ENCODE results near the gene GBF1. TPM values are rescaled to one million over a fixed set of nuclear protein-coding genes. Genes with fewer than 3 reads are reported as not detected.

The GBF1 gene
- total and polyA plus RNA-seq, 10 of the 15 experiments (the other 5 are each of a cell fraction or from before 2014, with no cell fraction given) = 0.82 to 42.0 (median 21.8) TPM

- DNase-seq (ENCODE audit: low read depth, low spot score) (peak; percentile 56), FAIRE-seq (peak; percentile 38), ATAC-seq (peak; percentile 66)
- SMC1A ChIA-PET (ENCODE audit: uncharacterized antibody, unreplicated experiment) = interaction anchor here (0.5 to 3.5 kb wide), 9 partner anchors 18 to 184 kb away, joined by 3 to 15 read pairs (median 3); partner anchors contain the start of gene FBXL15
- H3K4me1 ChIP-seq (ENCODE audit: control insufficient read depth, insufficient read depth, low read length) = peaks cover 20% of the 10 kb centered on the region
- WGBS (ENCODE audit: insufficient coverage, insufficient replicate concordance, low lambda C conversion rate, missing lambda C conversion rate) = 5% methylated on average over 71 of the region's 72 CpGs
- RAD21 ChIA-PET (ENCODE audit: unreplicated experiment) = interaction anchor here (0.7 to 5.8 kb wide), 11 partner anchors 11 to 230 kb away, joined by 3 to 33 read pairs (median 4); partner anchors contain the start of gene FBXL15
- H3K9ac ChIP-seq (ENCODE audit: control insufficient read depth, insufficient read depth, low read length) = peak overlapping the region; percentile 70; the same call in 1 of the 2 replicates
- H3K4me2 ChIP-seq (ENCODE audit: control insufficient read depth, insufficient read depth) = peak overlapping the region; percentile 90
- CTCF ChIA-PET = interaction anchor here (0.6 to 12.1 kb wide), 28 partner anchors 9 to 251 kb away, joined by 3 to 90 read pairs (median 4); partner anchors contain the start of genes C10orf95, CUEDC2, FBXL15 and NOLC1
- H3K9me3 ChIP-seq (replicated peaks; ENCODE audit: control insufficient read depth, insufficient read depth, low read length) = no peaks in the 10 kb centered on the region; the same call in 2 of the 3 replicates
- BruUV-seq (replicated peaks) = no TSS peak
- H2AFZ ChIP-seq (ENCODE audit: control insufficient read depth, low read depth, low read length) = peak overlapping the region; percentile 44; the same call in 1 of the 2 replicates
- peak overlapping the region; percentile 67 for H3K4me3 ChIP-seq
- intact Hi-C loops (cut with micrococcal nuclease; ENCODE audit: unreplicated experiment) = loop anchor here (2.0 to 10.0 kb wide), 2 partner anchors 169 to 245 kb away; partner anchors contain the start of gene TRIM8
- in situ Hi-C loops (cut with MboI) = no loop called here
- H3K36me3 ChIP-seq (ENCODE audit: control insufficient read depth in 2 of 2, insufficient read depth in 2 of 2, low read length in 1 of 2) = peaks cover 20 to 41% of the 10 kb centered on the region in 2 experiments
- H3K27me3 ChIP-seq (replicated peaks in 1 of 2; ENCODE audit: control insufficient read depth in 2 of 2, insufficient read depth in 2 of 2, low read length in 1 of 2) = no peaks in the 10 kb centered on the region
- peak overlapping the region; percentile 37 for H3K27ac ChIP-seq (ENCODE audit: control insufficient read depth, insufficient read depth)
- peaks cover 55% of the 10 kb centered on the region for H3K79me2 ChIP-seq (ENCODE audit: control insufficient read depth, insufficient read depth, low read length)
- H4K20me1 ChIP-seq (ENCODE audit: control insufficient read depth, insufficient read depth) = peaks cover 4% of the 10 kb centered on the region; the same call in 1 of the 2 replicates
- POLR2A ChIA-PET = interaction anchor here (0.5 to 1.5 kb wide), 9 partner anchors 14 to 283 kb away, joined by 3 to 6 read pairs (median 3); partner anchors contain the start of genes FBXL15 and NOLC1
- peak; percentile 32 for TF ChIP-seq E2F8 (IDR thresholded peaks at IDR 0.05; ENCODE audit: low read depth, partially characterized antibody)
- peak; percentile 30; the same call in 1 of the 2 replicates for TF ChIP-seq NR2C1 (IDR thresholded peaks at IDR 0.05)
- TF ChIP-seq RELA (IDR thresholded peaks at IDR 0.05; ENCODE audit: borderline replicate concordance, partially characterized antibody) = peak; percentile 53
- TF ChIP-seq BCLAF1 (IDR thresholded peaks at IDR 0.05) = no peak
- peak; percentile 55; the same call in 1 of the 2 replicates for TF ChIP-seq MYB (IDR thresholded peaks at IDR 0.05; ENCODE audit: borderline replicate concordance, low read depth, low read length)
- TF ChIP-seq SIX5 (IDR thresholded peaks at IDR 0.05; ENCODE audit: low read depth, low read length, severe bottlenecking) = no peak
- no peak for TF ChIP-seq IRF5 (IDR thresholded peaks at IDR 0.05; ENCODE audit: borderline replicate concordance)
- no peak for TF ChIP-seq NFIC (IDR thresholded peaks at IDR 0.05; ENCODE audit: low read depth, low read length)
- no peak for TF ChIP-seq WRNIP1 (IDR thresholded peaks at IDR 0.05; ENCODE audit: borderline replicate concordance, low read depth, low read length)
- TF ChIP-seq ASH2L (IDR thresholded peaks at IDR 0.05; ENCODE audit: borderline replicate concordance, low read depth) = no peak
- 0 out of 4 replicates have a peak, but pooled peaks of 1 of the 2 experiments have one; percentile 45 for TF ChIP-seq SRF (IDR thresholded peaks at IDR 0.05; ENCODE audit: low read depth in 2 of 2, low read length in 2 of 2)
- peak; percentile 86 for TF ChIP-seq BACH1 (IDR thresholded peaks at IDR 0.05; ENCODE audit: borderline replicate concordance)
- no peak for TF ChIP-seq MEF2B (IDR thresholded peaks at IDR 0.05; ENCODE audit: partially characterized antibody, poor library complexity, severe bottlenecking)
- no peak for TF ChIP-seq BCL11A (IDR thresholded peaks at IDR 0.05; ENCODE audit: low read depth, low read length)
- no peak for TF ChIP-seq PAX8 (IDR thresholded peaks at IDR 0.05)
These were observed 154.1 kb downstream of the GBF1 start for GRCh38 chr10:102399217-102400021.

All from GM12878 (cell line).